Mesothelial cell of epicardium (in vitro differentiated cells): ENCODE results near the gene CGB2. TPM values are rescaled to one million over a fixed set of nuclear protein-coding genes. Genes with fewer than 3 reads are reported as not detected.

Experiments used
- DNase-seq, 2 experiments: peaks; one replicate each; pipeline ENCODE4 v3.0.0; 2021; ENCODE audit warnings: low spot score in 2 of 2; ENCODE audit not compliant: unreplicated experiment in 2 of 2
- H3K27ac Mint-ChIP-seq: 2 replicates; pipeline ENCODE4 v1.8.0; 2021; ENCODE audit warnings: mixed read lengths
- H3K27me3 Mint-ChIP-seq: 2 replicates; pipeline ENCODE4 v1.8.0; 2021; ENCODE audit warnings: low read depth, mixed read lengths
- H3K36me3 Mint-ChIP-seq: 2 replicates; pipeline ENCODE4 v1.8.0; 2021; ENCODE audit warnings: mixed read lengths
- H3K4me1 Mint-ChIP-seq: 2 replicates; pipeline ENCODE4 v1.8.0; 2021; ENCODE audit warnings: mixed read lengths
- H3K4me3 Mint-ChIP-seq: 2 replicates; pipeline ENCODE4 v1.8.0; 2021; ENCODE audit warnings: mild to moderate bottlenecking, moderate library complexity, mixed read lengths
- H3K9me3 Mint-ChIP-seq: 2 replicates; pipeline ENCODE4 v1.8.0; 2021; ENCODE audit warnings: mixed read lengths
- total RNA-seq: library from RNA; stranded (reverse); gene quantifications from 3 replicates; pipeline ENCODE4 v1.2.1, GENCODE V29; 2021
- TF ChIP-seq, protein P1 (sequence below): fragments of 200-600 bp; sonication (generic); IDR thresholded peaks from one replicate; pipeline ENCODE4 v1.5.0; 2021; ENCODE audit warnings: antibody characterized with exemption; ENCODE audit not compliant: unreplicated experiment

Gene CGB2
- total RNA-seq, 1 donor from 2014 or later, result 4.7 TPM

DNA sequence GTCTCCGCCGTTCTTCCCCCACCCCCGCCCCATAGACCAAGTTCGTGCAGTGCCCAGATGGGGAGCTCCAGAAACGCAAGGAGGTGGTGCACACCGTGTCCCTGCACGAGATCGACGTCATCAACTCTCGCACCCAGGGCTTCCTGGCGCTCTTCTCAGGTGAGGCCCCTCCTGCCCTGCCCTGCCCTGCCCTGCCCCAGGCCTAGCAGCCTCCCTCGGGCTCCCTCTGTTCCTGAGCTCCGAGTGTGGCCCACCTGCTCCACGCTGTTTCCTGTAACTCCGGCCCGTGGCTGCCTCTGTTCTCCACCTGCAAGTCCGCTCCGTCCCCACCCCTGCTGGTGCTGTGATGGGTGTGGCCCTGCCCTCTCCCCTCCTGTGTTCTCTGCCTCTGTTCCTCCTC, 21.2 kb upstream of the CGB2 start:
- no peak overlapping the region for H3K4me3 Mint-ChIP-seq

DNA sequence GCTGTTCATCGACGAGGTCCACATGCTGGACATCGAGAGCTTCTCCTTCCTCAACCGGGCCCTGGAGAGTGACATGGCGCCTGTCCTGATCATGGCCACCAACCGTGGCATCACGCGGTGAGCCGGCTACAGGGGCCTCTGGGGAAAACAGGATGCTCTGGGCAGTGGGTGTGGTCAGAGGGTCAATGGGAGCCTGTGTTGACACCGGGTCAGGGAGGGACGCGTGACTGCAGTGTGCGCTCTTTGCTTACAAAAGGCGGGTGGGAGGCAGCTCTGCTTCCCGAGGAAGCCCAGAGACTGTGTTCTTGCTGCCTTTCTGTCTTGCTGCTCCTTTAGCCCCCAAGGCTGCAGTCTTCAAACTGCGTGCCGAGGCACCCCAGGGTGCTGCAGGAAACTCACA, 20.5 kb upstream of the CGB2 start:
- Mint-ChIP-seq H3K4me1 (no peaks in the 10 kb centered on the region), H3K36me3 (peaks cover 28% of the 10 kb centered on the region), H3K9me3 (no peaks in the 10 kb centered on the region), H3K27ac (no peak overlapping the region), H3K4me3 (no peak overlapping the region), H3K27me3 (no peaks in the 10 kb centered on the region)
- no peak for DNase-seq
- TF ChIP-seq, protein P1, sequence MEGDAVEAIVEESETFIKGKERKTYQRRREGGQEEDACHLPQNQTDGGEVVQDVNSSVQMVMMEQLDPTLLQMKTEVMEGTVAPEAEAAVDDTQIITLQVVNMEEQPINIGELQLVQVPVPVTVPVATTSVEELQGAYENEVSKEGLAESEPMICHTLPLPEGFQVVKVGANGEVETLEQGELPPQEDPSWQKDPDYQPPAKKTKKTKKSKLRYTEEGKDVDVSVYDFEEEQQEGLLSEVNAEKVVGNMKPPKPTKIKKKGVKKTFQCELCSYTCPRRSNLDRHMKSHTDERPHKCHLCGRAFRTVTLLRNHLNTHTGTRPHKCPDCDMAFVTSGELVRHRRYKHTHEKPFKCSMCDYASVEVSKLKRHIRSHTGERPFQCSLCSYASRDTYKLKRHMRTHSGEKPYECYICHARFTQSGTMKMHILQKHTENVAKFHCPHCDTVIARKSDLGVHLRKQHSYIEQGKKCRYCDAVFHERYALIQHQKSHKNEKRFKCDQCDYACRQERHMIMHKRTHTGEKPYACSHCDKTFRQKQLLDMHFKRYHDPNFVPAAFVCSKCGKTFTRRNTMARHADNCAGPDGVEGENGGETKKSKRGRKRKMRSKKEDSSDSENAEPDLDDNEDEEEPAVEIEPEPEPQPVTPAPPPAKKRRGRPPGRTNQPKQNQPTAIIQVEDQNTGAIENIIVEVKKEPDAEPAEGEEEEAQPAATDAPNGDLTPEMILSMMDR, result no peak

More for the DNA sequence above, 21.2 kb upstream of the CGB2 start:
- Mint-ChIP-seq H3K27ac (no peak overlapping the region), H3K9me3 (no peaks in the 10 kb centered on the region), H3K36me3 (peaks cover 23% of the 10 kb centered on the region), H3K4me1 (no peaks in the 10 kb centered on the region), H3K27me3 (no peaks in the 10 kb centered on the region)
- DNase-seq, result no peak
- TF ChIP-seq, protein P1, result no peak

DNA sequence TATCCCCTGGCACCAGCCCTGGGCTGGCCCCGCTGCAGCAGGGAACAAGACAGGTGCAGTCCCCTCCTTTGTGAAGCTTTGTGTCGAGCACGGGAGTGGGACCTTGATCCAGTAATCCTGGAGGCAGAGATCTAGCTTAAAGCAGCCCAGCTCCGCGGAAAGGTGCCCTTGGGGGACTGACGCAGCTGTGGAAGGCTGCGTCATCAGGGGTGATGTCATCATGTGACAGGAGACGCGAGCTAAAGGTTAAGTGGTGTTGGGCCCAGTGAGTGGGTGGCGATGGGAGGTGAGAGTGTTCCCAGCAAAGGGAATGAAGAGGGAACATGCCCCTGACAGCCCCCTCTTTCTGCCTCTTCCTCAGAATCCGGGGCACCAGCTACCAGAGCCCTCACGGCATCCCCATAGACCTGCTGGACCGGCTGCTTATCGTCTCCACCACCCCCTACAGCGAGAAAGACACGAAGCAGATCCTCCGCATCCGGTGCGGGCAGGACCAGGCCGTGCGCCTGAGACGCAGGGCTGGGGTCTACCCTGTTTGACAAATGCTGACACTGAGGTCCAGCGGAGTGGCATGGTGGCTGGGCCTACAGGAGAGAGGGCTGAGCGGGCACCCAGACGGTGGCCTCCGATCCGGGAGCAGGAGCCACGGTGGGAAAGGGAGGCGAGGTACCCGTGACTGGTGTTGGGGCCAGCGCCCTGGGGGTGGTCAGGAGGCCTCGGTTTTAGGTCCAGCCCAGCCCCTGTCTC, 17.4 kb upstream of the CGB2 start:
- Mint-ChIP-seq H3K4me1 (peaks cover 4% of the 10 kb centered on the region), H3K9me3 (no peaks in the 10 kb centered on the region), H3K4me3 (no peak overlapping the region), H3K36me3 (peaks cover 22% of the 10 kb centered on the region), H3K27ac (no peak overlapping the region), H3K27me3 (peaks cover 11% of the 10 kb centered on the region)
- DNase-seq, result no peak
- TF ChIP-seq, protein P1, result no peak

DNA sequence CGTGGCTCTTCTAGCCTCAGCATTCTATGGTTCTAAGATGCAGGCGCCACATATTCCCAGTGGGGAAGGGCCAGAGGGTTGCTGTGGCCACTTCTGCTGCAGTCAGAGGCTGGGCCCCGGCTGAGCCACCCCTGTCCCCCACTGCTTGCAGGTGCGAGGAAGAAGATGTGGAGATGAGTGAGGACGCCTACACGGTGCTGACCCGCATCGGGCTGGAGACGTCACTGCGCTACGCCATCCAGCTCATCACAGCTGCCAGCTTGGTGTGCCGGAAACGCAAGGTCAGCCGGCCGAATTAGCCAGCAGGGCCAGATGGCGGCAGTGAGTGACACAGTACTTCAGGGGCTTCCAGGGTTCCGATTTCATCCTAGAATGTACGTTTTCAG, 16.8 kb upstream of the CGB2 start:
- Mint-ChIP-seq H3K4me3 (no peak overlapping the region), H3K27me3 (peaks cover 16% of the 10 kb centered on the region), H3K36me3 (peaks cover 22% of the 10 kb centered on the region), H3K27ac (no peak overlapping the region), H3K4me1 (peaks cover 4% of the 10 kb centered on the region), H3K9me3 (no peaks in the 10 kb centered on the region)
- TF ChIP-seq, protein P1, result no peak
- no peak for DNase-seq

DNA sequence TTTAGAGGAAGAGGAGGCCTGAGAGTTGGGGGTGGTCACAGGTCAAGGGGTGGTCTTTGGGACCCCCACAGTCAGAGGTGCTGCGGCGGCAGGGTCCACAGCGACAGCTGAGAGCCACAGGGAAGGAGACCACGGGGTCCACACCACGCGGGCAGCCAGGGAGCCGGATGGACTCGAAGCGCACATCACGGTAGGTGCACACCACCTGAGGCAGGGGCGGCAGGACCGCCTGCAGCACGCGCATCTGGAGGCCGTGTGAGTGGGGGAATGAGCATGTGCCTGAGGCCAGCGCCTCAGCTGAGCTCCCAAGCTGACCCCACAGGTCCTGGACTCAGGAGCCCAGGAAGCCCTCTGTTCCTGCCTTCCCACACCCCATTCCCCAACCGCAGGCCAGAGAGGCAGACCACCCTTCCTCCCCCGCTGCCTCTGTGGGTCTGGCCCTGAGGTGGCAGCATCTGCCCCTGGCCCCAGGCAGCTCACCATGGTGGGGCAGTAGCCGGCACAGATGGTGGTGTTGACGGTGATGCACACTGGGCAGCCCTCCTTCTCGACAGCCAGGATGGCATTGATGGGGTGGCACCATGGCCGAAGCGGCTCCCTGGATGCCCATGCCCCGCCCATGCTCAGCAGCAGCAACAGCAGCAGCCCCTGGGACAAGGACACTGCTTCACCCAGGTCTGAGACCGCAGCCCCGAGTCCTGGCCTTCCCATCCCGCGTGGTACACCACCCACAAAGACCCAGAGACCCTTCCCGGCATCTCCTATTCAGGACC, 15.4 kb upstream of the CGB2 start:
- H3K9me3 Mint-ChIP-seq, result no peaks in the 10 kb centered on the region
- no peak for DNase-seq
- peaks cover 6% of the 10 kb centered on the region for H3K4me1 Mint-ChIP-seq
- TF ChIP-seq, protein P1, result no peak
- peaks cover 30% of the 10 kb centered on the region for H3K27me3 Mint-ChIP-seq
- H3K27ac Mint-ChIP-seq, result no peak overlapping the region
- no peak overlapping the region for H3K4me3 Mint-ChIP-seq
- H3K36me3 Mint-ChIP-seq, result peaks cover 15% of the 10 kb centered on the region
